Neutrophil (primary cell): ENCODE results near the gene CHIT1.
A peak's percentile ranks its signal among the peaks of the same experiment; 100 is the strongest.

Source experiments
- H3K27ac ChIP-seq: fragments of 200-600 bp; sonication (generic); 2 replicates; pipeline ENCODE4 v1.5.1; 2016; ENCODE audit warnings: mild to moderate bottlenecking, moderate library complexity
- H3K27me3 ChIP-seq: fragments of 200-600 bp; sonication (generic); 2 replicates; pipeline ENCODE4 v1.6.0; 2016; ENCODE audit warnings: mild to moderate bottlenecking
- H3K36me3 ChIP-seq: fragments of 200-600 bp; sonication (generic); 2 replicates; pipeline ENCODE4 v1.5.1; 2017
- H3K4me1 ChIP-seq, 2 experiments: fragments of 200-600 bp in 1 of 2; sonication (generic) in 1 of 2; 1 replicate in 1 of 2; 2 replicates in 1 of 2; pipeline versions ENCODE4 v1.5.1 to v1.6.1; 2013 to 2016; ENCODE audit warnings: low read depth in 1 of 2, low read length in 1 of 2, mild to moderate bottlenecking in 1 of 2, moderate library complexity in 1 of 2; ENCODE audit not compliant: control insufficient read depth in 1 of 2, insufficient read depth in 1 of 2
- H3K4me3 ChIP-seq, 2 experiments: fragments of 200-600 bp in 1 of 2; sonication (generic) in 1 of 2; 1 replicate in 1 of 2; 2 replicates in 1 of 2; pipeline ENCODE4 v1.5.1; 2013 to 2016; ENCODE audit warnings: low read depth in 1 of 2, low read length in 1 of 2, mild to moderate bottlenecking in 1 of 2, moderate library complexity in 1 of 2
- H3K9me3 ChIP-seq: fragments of 200-600 bp; sonication (generic); 2 replicates; pipeline ENCODE4 v1.5.1; 2016
- TF ChIP-seq, protein P1 (sequence below): fragments of 200-600 bp; sonication (generic); IDR thresholded peaks from 2 replicates; pipeline ENCODE4 v1.5.1; 2016; ENCODE audit warnings: antibody characterized with exemption

CHIT1 gene

DNA sequence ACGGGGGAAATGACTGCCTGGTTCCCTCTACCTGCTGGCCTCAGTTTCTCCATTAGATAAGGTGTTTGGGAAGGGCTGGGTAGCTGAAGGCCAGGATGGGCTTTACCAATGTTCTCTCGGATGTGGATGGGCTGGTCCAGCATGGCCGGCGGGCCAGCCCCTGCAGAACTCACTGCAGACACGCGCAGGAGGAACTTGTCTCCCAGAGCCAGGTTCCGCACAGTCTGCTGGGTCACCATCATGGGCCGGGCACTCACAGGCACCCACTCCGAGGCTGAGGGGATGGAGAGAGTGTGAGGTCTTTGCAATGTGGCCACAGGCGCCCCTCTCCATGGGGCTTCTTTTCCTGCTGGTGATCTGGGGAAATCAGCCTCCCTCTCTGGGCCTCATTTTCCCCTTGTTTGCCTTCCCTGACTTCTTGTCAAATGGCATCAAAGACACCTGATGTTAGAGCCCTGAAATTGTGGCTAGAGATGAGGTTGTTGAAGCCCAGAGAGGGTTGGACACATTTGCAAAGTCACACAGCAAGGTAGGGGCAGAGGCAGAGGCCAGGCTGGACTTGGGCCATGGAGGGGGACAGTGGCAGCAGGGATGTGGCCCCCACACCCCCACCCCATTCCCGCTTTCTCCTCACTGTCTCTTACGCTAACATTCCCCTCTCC lies 55.0 kb downstream of the CHIT1 start:
- Histone ChIP-seq H3K27ac (no peak overlapping the region), H3K36me3 (peaks cover 26% of the 10 kb centered on the region), H3K27me3 (no peaks in the 10 kb centered on the region), H3K4me3 (no peak overlapping the region), H3K9me3 (no peaks in the 10 kb centered on the region), H3K4me1 (peaks cover 20 to 26% of the 10 kb centered on the region in 2 experiments)
- TF ChIP-seq, protein P1, sequence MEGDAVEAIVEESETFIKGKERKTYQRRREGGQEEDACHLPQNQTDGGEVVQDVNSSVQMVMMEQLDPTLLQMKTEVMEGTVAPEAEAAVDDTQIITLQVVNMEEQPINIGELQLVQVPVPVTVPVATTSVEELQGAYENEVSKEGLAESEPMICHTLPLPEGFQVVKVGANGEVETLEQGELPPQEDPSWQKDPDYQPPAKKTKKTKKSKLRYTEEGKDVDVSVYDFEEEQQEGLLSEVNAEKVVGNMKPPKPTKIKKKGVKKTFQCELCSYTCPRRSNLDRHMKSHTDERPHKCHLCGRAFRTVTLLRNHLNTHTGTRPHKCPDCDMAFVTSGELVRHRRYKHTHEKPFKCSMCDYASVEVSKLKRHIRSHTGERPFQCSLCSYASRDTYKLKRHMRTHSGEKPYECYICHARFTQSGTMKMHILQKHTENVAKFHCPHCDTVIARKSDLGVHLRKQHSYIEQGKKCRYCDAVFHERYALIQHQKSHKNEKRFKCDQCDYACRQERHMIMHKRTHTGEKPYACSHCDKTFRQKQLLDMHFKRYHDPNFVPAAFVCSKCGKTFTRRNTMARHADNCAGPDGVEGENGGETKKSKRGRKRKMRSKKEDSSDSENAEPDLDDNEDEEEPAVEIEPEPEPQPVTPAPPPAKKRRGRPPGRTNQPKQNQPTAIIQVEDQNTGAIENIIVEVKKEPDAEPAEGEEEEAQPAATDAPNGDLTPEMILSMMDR, result no peak

DNA sequence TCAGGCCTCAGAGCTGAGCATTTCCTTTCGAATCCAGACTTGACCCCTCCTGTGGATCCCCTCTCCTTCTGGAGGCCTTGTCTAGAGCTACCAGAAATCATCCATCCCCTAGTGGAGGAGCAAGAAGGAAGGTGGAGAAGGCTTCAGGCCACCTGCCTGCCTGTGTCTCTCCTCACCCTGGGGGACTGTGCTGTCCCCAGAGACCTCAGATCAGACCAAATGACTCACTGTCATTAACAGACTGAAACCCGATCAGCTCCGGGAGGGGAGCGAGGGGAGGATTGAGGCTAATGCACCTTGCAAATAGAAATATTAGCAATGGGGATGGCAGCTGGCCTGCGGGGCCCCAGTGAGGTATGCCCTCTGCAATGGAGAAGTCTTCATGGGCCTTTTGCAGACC lies 55.9 kb downstream of the CHIT1 start:
- Histone ChIP-seq H3K9me3 (no peaks in the 10 kb centered on the region), H3K4me1 (peaks cover 20% of the 10 kb centered on the region in 2 experiments), H3K27me3 (no peaks in the 10 kb centered on the region), H3K36me3 (peaks cover 18% of the 10 kb centered on the region), H3K4me3 (no peak overlapping the region), H3K27ac (no peak overlapping the region)
- TF ChIP-seq, protein P1, result no peak

DNA sequence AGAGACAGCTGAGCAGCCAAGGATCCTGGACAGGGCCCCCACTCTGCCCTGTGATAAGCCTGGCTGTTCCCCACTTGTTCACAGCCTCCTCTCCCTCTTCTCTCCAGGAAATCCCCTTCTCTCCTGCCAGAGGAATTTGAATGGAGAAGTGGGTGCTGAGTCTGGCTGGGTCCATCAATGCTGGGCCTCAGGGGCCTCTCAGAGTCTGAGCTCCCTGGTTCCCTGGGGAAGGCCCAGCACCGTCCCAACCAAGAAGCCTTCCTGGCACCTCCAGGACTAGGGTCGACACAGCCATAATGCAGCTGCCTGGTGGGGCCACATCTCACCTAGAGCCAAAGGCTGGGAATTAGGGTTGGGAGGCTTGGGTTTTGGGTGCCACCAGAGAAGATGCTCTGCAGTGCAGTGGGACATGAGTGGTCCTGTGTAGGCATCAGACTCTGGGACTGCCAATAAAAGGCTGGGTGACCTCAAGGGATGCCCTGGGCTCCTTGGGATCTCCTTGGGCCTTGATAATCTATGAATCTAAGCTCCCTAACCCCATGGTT lies 56.4 kb downstream of the CHIT1 start:
- no peak overlapping the region for H3K4me3 ChIP-seq
- TF ChIP-seq, protein P1, result no peak
- H3K9me3 ChIP-seq, result no peaks in the 10 kb centered on the region
- H3K27ac ChIP-seq, result no peak overlapping the region
- peaks cover 13% of the 10 kb centered on the region for H3K36me3 ChIP-seq
- peaks cover 20% of the 10 kb centered on the region in 2 experiments for H3K4me1 ChIP-seq
- no peaks in the 10 kb centered on the region for H3K27me3 ChIP-seq

DNA sequence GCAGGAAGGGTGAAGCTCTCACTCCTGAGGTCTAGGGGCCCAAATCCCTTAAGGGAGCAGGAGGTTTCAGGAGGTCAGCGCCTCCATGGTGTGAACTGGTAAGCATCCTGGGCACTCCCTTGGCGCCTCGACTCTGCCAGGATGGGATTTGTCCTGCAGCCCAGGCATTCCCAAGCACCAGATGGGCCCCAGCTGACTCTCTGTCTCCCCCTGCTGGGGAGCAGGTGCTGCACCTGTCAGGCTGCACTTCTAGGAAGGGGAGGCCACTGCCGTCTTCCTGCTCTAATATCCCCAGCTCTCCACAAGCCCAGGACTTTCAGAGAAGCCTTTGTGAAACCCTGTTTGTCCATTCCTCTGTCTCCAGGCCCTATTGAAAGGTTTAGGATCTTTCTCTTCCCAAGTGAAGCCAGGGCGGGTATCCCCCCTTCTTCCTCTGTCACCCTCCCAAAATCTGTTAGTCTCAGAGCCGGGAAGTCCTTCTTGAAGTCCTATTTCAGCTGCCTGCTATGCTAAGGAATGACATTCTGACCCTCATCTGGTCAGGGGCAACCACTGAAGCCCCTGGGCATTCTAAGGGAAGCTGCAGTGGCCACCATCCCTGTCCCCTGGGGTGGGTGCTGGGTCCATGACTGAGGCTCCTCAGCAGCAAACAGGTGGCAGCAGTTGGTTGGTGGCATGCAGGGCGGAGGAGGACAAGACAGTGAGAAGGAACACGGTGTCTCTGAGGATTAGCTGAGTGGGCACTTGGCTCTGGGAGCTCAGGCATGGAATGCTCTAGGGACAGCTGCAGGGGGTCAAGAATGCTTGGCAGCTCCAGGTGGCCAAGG lies 57.1 kb downstream of the CHIT1 start:
- TF ChIP-seq, protein P1, result peak; percentile 82
- peaks cover 20% of the 10 kb centered on the region in 2 experiments for H3K4me1 ChIP-seq
- no peak overlapping the region for H3K27ac ChIP-seq
- H3K36me3 ChIP-seq, result peaks cover 6% of the 10 kb centered on the region
- H3K9me3 ChIP-seq, result no peaks in the 10 kb centered on the region
- H3K27me3 ChIP-seq, result no peaks in the 10 kb centered on the region
- no peak overlapping the region for H3K4me3 ChIP-seq

DNA sequence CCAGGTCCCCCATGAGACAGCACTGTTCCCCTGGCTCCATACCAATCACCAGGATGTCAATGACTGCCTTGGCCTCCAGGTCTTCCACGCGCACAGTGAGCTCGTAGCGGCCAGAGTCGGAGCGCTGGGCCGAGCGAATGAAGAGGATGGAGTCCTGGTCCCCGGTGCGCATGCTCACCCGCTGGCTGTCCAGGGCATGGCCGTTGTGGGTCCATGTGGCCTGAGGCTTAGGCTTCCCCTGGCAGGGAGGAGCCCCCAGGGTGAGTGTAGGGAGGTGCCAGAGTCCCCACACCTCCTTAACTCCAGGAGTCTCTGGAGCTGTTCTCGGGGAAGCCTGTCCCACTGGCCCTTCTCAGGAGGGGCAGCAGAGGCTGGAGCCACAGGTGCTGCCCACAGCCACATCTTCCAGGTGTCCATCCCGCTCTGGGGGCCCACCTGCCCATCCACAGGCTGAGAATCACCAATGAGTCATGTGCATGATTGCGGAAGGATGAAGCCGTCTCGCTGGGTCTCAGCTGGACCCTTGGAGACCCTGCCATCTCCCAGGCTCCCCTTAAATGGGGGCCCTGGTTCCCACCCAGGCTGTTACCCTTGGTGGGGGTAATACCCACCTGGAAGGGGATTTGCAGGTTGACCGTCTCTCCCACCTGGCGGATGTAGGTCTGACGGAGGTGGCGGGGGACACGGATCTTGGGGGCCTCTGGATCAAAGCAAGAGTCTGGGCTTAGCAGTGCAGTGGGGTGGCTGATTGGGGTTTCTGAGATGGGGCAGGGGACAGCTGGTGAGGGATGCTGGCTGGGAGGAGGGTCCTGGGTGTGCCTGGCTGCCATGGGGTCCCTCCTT lies 57.9 kb downstream of the CHIT1 start:
- H3K27ac ChIP-seq, result no peak overlapping the region
- H3K36me3 ChIP-seq, result no peaks in the 10 kb centered on the region
- peaks cover 19 to 25% of the 10 kb centered on the region in 2 experiments for H3K4me1 ChIP-seq
- no peaks in the 10 kb centered on the region for H3K27me3 ChIP-seq
- no peak overlapping the region for H3K4me3 ChIP-seq
- TF ChIP-seq, protein P1, result no peak
- no peaks in the 10 kb centered on the region for H3K9me3 ChIP-seq
